HG03159 (cell line): ENCODE results near the gene EFHD2.
"Not testable (repeated sequence)": the region's sequence is repeated elsewhere in the genome, so short reads cannot be mapped to it uniquely, and the experiment has no call there.

ENCODE experiments used
- ATAC-seq: cut with Tn5 transposase; IDR thresholded peaks from one replicate; pipeline ENCODE4 v1.9.1; 2021; ENCODE audit warnings: mild to moderate bottlenecking, moderate library complexity; ENCODE audit not compliant: unreplicated experiment

The EFHD2 gene

GRCh38 chr1:15388201-15388880 lies 21.3 kb upstream of the EFHD2 start:
- no peak for ATAC-seq

GRCh38 chr1:15389828-15390227 lies 19.9 kb upstream of the EFHD2 start:
- ATAC-seq, result not testable (repeated sequence)

- no peak for ATAC-seq
Observed at GRCh38 chr1:15390667-15391066, 19.0 kb upstream of the EFHD2 start.

- ATAC-seq, result no peak
Observed at GRCh38 chr1:15391366-15391765, 18.3 kb upstream of the EFHD2 start.

- no peak for ATAC-seq
Observed at GRCh38 chr1:15393475-15394257, 16.0 kb upstream of the EFHD2 start.

GRCh38 chr1:15394258-15394690 lies 15.4 kb upstream of the EFHD2 start:
- no peak for ATAC-seq

GRCh38 chr1:15397236-15397635 lies 12.5 kb upstream of the EFHD2 start:
- ATAC-seq, result no peak

GRCh38 chr1:15399710-15400109 lies 10.0 kb upstream of the EFHD2 start:
- no peak for ATAC-seq

- ATAC-seq, result no peak
Observed at GRCh38 chr1:15400627-15401026, 9.1 kb upstream of the EFHD2 start.

GRCh38 chr1:15401391-15402055 lies 8.2 kb upstream of the EFHD2 start:
- no peak for ATAC-seq

GRCh38 chr1:15402809-15403450 lies 6.8 kb upstream of the EFHD2 start:
- ATAC-seq, result no peak

- no peak for ATAC-seq
Observed at GRCh38 chr1:15403962-15404580, 5.6 kb upstream of the EFHD2 start.

- ATAC-seq, result no peak
Observed at GRCh38 chr1:15405106-15405850, 4.4 kb upstream of the EFHD2 start.

GRCh38 chr1:15406614-15407559 lies 2.8 kb upstream of the EFHD2 start:
- no peak for ATAC-seq

GRCh38 chr1:15407580-15407979 lies 2.1 kb upstream of the EFHD2 start:
- ATAC-seq, result no peak

- ATAC-seq, result no peak
Observed at GRCh38 chr1:15408890-15409387, 749 bp upstream of the EFHD2 start.

- no peak for ATAC-seq
Observed at GRCh38 chr1:15410223-15410883, 665 bp downstream of the EFHD2 start.

GRCh38 chr1:15410884-15411245 lies 1.2 kb downstream of the EFHD2 start:
- no peak for ATAC-seq
